HG03135 (cell line): ENCODE measurements around the gene SETD2.

Experiments
- ATAC-seq: cut with Tn5 transposase; IDR thresholded peaks from one replicate; pipeline ENCODE4 v1.9.1; 2021; ENCODE audit warnings: mild to moderate bottlenecking, moderate library complexity; ENCODE audit not compliant: unreplicated experiment

SETD2 gene

DNA sequence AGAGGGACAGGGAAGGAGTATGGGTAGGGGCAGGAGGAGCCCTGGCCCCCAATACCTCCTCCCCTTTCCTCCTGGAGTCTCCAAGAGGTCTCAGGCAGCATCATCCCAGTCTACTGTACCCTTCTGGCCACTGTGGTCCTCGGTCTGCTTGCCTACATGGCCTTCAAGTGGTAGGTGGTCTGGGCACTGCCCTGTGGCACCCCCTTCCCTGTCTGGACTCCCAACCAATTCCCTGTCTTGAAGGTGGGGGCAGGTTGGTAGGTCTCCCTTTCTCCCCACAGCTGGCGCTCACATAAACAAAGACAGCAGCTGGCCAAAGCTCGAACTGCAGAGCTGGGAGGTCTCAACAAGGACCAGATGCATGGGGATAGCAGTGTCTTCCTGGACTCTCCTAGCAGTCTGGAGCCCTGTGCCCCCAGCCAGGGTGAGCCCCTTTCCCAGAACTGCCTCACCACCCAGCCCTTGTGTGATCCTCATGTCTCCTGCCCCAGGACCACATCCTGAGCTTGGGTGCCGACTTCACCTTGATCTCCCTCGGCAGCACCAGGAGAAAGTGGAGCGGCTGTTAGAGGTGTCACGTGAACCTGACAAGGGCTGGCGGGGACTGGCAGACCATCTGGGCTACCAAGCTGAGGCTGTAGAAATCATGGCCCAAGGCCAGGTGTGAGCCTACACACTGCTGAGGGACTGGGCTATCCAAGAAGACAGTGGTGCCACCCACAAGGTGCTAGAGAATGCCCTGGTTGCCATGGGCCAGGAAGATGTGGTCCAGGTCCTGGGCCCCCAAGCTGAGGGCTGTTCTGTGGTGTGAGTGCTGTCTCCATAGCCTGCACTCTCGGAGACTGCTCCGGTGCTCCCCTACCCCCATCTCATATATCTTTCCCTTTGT lies 151.3 kb downstream of the SETD2 start:
- no peak for ATAC-seq

DNA sequence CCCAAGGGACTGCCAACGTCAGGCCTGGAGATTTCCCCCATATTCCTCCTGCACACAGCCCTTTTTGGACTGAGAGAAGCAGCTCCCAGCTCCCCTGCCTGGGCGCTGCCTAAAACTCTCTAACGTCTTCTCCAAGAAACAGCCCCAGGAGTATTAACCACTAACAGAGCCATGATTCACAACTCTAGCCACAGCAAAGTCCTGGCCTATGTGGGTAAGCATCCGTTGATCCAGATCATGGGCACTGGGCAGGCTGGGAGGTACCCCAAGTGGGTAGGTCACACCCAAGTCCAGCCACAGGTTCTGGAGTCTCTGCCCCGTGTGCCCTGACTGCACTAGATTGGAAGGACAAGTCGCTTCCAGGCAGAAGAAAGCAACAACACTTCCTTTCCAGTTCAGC lies 152.5 kb downstream of the SETD2 start:
- no peak for ATAC-seq

DNA sequence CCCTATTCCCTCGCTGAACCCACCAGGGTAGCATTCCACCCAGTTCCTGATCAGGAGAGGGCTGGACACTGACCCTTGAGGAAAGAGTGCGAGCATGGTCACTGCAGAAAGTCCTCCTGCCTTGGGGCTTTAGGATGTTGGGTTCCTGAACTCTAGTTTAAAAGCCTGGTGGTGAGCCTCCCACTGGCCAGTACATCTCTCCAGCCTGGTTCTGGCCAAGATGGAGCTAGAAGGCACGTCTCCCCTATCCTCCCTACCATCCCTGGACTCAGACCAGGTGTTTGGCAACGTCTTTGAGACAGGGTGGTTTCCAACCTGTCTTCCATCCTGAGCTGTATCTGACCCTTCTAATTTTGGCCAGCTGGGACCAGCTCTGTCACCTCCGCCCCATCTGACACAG lies 153.0 kb downstream of the SETD2 start:
- ATAC-seq = no peak

DNA sequence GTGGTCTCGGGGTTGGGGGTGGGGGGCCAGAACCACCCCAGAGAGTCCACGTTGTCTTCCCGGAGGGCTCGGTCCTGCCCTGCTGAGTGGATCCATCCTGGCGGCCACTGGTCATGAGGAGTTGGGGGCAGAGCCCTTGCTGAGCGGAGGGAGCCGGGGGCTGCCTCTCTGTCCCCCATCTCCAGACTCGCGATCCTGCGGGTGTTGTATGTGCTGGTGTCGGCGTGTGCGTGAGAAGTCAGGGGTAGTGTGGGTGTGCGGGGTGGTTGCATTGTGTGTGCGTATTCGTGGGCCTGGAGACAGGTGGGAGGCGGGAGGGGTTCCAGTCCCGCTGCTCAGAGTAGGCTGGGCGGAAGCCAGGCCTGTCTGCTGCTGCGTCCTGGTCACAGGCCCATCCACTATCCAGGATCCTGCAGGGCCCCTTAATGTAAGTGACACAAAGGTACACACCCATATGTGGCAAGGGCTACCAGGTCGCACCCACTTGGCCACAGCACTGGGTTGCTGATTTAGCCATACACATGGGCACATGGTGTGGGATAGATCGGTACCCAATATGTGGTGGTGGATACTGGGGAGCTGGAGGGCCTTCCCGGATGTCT lies 153.7 kb downstream of the SETD2 start:
- ATAC-seq = no peak

DNA sequence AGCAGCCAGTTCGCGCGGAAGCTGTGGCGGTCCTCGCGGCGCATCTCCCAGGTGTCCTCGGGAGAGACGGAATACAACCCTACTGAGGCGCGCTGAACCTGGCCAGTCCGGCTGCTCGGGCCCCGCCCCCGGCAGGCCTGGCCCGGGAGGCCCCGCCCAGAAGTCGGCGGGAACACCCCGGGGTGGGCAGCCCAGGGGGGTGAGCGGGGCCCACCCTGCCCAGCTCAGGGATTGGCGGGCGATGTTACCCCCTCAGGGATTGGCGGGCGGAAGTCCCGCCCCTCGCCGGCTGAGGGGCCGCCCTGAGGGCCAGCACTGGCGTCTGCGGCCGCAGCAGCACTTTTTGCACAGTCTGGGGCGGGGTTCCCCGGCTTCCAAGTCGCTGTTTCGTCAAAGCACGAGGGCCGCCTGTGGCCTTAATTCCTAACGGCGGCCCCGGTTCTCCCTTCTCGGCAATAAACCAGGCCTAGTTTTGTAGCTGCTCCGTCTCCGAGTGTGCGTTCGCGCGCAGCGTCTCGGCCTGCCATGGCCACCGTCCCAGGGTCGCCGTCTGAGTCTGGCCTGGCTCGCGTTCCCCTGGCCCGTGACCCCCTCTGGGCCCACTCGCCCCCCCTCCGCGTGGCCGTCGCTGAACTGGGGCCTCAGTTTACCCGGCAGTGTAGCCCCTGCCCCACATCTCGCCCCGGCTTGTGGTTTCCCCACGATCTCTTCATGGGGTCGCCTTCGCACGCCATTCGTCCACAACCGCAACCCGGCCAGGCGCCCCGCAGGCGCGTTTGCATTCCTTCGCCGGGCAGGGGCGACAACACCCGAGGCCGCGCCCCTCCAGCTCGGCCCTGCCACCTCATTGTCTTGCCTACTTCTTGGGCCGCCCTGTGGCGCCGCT lies 154.4 kb downstream of the SETD2 start:
- peak; percentile 75 for ATAC-seq

DNA sequence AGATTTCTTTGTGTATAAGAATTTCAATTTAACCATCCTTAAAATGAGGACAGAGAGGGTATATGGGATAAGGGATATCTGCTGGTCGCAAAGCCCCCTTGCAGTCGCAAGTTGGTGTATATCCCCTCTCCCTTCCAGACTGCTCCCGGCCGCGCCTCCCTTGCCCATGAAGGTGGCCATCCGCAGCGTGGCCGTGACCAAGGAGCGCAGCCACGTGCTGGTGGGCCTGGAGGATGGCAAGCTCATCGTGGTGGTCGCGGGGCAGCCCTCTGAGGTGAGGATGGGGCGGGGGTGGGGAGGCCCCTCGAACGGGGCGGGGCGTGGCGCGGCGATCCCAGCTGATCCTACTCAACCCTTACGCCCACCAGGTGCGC lies 155.1 kb downstream of the SETD2 start:
- no peak for ATAC-seq

DNA sequence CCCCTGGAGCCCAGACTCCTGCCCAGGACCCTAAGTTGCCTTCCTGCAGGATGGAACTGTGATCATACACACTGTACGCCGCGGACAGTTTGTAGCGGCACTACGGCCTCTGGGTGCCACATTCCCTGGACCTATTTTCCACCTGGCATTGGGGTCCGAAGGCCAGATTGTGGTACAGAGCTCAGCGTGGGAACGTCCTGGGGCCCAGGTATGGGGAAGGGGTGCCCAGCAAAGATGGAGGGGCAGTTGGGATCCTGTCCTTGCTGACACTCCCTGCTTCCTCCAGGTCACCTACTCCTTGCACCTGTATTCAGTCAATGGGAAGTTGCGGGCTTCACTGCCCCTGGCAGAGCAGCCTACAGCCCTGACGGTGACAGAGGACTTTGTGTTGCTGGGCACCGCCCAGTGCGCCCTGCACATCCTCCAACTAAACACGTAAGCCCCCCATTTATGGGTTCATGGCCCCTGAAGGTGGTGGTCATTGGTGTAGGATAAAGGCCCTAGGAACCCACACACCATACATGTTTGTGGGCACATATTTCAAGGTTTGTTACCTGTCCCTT lies 155.6 kb downstream of the SETD2 start:
- no peak for ATAC-seq

DNA sequence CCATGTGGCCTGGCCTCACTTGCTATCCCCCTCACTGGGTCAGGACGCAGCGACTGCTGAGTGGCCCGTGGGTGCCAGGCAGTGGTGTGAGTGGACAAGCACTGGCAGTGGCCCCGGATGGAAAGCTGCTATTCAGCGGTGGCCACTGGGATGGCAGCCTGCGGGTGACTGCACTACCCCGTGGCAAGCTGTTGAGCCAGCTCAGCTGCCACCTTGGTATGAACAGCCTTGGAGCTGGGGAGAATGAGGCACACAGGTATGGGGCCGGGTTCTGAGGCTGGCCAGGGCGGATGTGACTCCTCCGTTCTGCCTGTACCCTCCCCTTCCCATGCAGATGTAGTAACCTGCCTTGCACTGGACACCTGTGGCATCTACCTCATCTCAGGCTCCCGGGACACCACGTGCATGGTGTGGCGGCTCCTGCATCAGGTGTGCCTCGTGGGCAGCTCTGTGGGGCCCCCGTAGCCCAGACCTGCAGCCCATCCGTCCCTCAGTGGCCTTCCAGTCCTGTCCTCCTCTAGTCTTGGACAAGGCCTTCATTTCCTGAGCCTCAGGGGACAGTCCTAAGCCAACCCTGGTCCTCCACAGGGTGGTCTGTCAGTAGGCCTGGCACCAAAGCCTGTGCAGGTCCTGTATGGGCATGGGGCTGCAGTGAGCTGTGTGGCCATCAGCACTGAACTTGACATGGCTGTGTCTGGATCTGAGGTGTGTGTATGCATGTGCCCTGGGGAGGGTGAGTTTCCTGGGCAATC lies 156.3 kb downstream of the SETD2 start:
- no peak for ATAC-seq

DNA sequence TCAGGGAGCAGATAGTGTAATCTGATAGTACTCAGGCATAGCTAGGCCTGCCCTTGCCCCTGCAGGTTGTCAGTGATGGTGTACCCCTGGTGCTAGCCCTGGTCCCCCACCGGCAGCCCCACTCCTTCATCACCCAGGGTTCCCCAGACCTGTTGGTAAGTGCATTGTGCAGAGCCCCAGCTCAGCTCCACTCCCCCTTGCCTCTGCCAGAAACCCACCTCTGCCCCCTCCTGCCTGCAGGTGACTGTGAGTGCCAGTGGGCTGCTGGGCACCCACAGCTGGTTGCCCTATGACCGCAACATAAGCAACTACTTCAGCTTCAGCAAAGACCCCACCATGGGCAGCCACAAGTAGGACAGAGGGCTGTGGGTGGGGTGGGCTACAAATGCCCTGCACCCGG lies 156.9 kb downstream of the SETD2 start:
- no peak for ATAC-seq

DNA sequence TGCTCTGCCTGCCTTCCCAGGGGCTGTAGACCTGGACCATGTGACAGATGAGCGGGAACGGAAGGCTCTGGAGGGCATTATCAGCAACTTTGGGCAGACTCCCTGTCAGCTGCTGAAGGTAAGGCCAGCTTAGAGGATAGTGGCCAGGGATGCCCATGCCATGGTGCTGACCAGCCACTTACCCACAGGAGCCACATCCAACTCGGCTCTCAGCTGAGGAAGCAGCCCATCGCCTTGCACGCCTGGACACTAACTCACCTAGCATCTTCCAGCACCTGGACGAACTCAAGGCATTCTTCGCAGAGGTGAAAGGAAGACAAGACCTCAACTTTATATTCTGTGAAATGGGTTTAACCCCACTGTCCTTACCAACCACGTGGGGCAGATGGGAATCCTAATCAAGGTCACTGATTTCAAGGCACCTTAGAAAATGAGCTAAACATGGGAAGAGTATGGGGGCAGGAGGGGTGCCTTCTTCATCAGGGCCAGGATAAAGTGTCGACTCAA lies 157.7 kb downstream of the SETD2 start:
- ATAC-seq = no peak

DNA sequence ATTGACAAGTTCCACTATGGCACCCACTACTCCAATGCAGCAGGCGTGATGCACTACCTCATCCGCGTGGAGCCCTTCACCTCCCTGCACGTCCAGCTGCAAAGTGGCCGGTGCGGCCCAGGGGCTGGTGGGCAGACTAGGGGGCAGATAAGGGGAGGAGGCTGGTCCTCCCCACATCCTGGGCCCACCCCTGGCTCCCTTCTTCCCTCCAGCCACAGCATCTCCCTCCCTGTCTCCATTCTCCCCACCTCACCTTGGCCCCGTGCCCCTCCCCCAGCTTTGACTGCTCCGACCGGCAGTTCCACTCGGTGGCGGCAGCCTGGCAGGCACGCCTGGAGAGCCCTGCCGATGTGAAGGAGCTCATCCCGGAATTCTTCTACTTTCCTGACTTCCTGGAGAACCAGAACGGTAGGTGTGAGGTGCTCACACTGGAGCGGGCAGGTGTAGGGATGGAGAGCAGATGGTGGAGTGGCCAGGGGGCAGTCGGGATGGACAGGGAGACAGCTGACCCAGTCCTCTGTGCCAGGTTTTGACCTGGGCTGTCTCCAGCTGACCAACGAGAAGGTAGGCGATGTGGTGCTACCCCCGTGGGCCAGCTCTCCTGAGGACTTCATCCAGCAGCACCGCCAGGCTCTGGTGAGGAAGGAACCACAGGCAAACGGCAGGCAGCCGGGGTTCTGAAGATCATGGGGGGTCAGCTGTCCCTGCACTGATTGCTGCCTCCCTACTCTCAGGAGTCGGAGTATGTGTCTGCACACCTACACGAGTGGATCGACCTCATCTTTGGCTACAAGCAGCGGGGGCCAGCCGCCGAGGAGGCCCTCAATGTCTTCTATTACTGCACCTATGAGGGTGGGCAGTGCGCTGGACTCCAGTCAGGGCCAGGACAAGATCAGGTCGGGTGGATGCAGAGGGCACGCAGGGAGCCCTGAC lies 158.4 kb downstream of the SETD2 start:
- no peak for ATAC-seq

DNA sequence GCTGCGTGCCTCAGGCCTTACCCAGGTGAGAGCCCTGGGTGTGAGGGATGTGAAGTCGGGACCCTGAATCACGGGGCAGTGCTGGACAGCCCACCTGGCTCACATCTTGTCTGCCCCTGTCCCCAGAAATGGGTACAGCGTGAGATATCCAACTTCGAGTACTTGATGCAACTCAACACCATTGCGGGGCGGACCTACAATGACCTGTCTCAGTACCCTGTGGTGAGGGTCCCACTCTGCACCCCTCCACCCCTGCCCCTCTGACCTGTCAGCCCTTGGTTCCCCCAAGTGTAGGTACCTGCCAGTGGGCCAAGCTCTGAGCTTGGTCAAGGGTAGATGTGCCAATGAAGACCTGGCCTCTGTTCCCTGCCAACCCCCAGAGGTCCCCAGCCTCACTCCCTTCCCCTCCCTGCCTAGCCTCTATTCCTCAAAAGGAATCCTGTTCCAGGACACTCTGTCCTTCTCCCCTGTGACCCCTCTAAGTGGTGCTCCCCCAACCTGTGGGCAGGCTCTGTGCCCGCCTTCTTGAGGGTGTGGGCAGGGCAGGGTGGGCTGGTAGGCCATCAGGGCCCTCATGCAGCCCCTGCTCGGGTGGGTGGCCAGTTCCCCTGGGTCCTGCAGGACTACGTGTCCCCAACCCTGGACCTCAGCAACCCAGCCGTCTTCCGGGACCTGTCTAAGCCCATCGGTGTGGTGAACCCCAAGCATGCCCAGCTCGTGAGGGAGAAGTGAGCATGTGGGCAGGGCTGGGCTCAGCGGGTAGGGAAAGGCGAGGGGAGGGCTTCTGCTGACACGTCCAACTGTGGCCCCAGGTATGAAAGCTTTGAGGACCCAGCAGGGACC lies 159.3 kb downstream of the SETD2 start:
- ATAC-seq = no peak

DNA sequence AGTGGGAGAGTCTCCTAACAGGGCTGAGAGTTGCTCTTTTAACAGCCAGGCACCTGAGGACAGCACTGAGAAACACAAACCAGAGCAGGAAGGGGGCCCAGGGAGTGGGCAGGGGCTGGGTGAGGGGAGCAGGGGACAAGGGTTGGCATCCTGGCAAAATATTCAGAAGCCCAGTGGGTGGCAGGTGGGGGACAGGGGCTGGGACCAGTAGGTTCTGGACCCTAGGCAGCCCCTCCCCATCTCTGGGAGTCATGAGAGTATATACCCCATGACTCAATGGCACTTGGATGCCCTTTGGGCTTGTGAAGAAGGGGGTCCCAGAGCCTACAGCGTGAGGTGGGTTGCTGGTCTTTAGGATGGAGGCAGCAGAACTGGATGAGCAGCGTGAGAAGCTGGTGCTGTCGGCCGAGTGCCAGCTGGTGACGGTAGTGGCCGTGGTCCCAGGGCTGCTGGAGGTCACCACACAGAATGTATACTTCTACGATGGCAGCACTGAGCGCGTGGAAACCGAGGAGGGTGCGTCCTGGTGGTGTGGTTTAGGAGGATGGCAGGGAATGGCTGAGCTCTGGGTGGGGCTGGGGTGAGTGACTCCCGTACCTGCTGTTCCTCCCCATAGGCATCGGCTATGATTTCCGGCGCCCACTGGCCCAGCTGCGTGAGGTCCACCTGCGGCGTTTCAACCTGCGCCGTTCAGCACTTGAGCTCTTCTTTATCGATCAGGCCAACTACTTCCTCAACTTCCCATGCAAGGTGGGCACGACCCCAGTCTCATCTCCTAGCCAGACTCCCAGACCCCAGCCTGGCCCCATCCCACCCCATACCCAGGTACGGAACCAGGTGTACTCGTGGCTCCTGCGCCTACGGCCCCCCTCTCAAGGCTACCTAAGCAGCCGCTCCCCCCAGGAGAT lies 160.2 kb downstream of the SETD2 start:
- no peak for ATAC-seq

DNA sequence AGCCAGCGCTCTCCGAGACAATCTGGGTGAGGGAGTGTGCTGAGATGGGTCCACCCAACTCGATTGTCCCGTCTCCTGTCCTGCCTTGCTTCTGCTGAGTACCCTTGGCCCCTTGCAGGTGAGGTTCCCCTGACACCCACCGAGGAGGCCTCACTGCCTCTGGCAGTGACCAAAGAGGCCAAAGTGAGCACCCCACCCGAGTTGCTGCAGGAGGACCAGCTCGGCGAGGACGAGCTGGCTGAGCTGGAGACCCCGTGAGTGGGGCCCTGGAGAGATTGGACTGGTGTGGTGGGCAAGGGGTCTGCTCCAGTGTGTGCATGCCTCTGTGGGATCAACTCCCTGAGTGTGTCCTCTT lies 160.9 kb downstream of the SETD2 start:
- no peak for ATAC-seq

DNA sequence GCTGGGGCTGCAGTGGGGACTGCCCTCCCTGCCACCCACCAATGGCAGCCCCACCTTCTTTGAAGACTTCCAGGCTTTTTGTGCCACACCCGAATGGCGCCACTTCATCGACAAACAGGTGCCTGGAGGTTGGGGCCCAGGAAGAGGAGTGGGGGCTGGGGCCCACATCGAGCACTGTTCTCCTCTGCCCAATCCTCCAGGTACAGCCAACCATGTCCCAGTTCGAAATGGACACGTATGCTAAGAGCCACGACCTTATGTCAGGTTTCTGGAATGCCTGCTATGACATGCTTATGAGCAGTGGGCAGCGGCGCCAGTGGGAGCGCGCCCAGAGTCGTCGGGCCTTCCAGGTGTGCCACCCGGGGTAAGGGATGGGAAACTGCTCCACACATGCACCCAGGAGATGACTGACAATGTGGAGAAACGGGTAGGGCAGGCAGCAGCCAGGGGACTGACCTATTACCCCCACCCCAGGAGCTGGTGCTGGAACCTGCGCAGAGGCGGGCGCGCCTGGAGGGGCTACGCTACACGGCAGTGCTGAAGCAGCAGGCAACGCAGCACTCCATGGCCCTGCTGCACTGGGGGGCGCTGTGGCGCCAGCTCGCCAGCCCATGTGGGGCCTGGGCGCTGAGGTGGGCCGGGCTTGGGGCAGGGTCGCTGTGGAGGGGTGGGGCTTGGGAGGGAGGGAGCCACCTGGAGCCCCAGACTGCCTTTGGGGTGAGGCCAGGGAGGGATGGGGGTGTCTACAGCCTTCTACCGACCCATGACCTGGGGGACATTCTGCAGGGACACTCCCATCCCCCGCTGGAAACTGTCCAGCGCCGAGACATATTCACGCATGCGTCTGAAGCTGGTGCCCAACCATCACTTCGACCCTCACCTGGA lies 161.5 kb downstream of the SETD2 start:
- no peak for ATAC-seq

DNA sequence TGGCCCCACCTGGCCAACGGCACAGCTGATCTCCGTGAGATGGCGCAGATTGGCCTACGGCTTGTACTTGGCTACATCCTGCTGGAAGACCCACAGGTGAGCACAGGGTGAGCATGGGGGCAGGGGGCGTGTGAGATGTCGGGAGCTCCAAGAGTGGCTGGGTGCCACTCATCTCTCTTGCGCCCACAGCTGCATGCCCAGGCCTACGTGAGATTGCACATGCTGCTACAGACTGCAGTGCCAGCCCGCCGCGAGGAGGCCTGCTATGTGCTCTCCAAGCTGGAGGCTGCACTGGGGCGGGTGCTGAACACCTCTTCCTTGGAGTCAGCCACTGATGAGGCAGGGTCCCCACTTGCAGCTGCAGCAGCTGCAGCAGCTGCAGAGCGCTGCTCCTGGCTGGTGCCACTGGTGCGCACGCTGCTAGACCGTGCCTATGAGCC lies 162.2 kb downstream of the SETD2 start:
- no peak for ATAC-seq
